Measurements from ENCODE around the gene BANP. TPM values are rescaled to one million over a fixed set of nuclear protein-coding genes. Genes with fewer than 3 reads are reported as not detected.

The BANP gene
- total and polyA plus RNA-seq, 2 donors (not counting 3 experiments of a cell fraction or from before 2014, with no cell fraction given), result 22.4 to 33.8 TPM

GRCh38 chr16:88019821-88020515, 68.7 kb downstream of the BANP start:
- no peak overlapping the region for H3K27ac ChIP-seq (ENCODE audit: insufficient read depth, low read depth, low read length)
- no peaks in the 10 kb centered on the region for H3K9me3 ChIP-seq (replicated peaks; ENCODE audit: control insufficient read depth, insufficient read depth, low read length)
- ChIA-PET POLR2A (interaction anchor here (0.6 kb wide), 1 partner anchor 214 kb away, joined by 4 read pairs; no protein-coding TSS in a partner anchor), CTCF (no interaction called here)
- intact Hi-C loops (cut with micrococcal nuclease), result loop anchor here (5.0 to 10.0 kb wide), 2 partner anchors 63 to 415 kb away; no protein-coding TSS in a partner anchor
- H3K4me3 ChIP-seq (replicated peaks in 1 of 3; ENCODE audit: insufficient read depth in 1 of 3, low read depth in 1 of 3, low read length in 3 of 3), result no peak overlapping the region
- H2AFZ ChIP-seq (ENCODE audit: low read depth, low read length), result no peak overlapping the region
- no peaks in the 10 kb centered on the region for H3K79me2 ChIP-seq (ENCODE audit: control insufficient read depth, insufficient read depth, low read length)
- BruUV-seq (replicated peaks), result no TSS peak
- H3K4me2 ChIP-seq (ENCODE audit: insufficient read depth, low read length), result no peak overlapping the region
- no peak for TF ChIP-seq FOS (IDR thresholded peaks at IDR 0.05; ENCODE audit: borderline replicate concordance, insufficient read depth, low read length)
- TF ChIP-seq MYC (IDR thresholded peaks at IDR 0.05; ENCODE audit: low read depth, low read length), result no peak
- no peak for TF ChIP-seq GATA2 (IDR thresholded peaks at IDR 0.05; ENCODE audit: insufficient read depth, insufficient read length, low read depth, low read length)
- TF ChIP-seq JUN (IDR thresholded peaks at IDR 0.05; ENCODE audit: borderline replicate concordance, insufficient read depth, insufficient read length, low read depth), result no peak
- TF ChIP-seq POLR2A (IDR thresholded peaks at IDR 0.05; ENCODE audit: low read depth, low read length), result no peak
- no peak for TF ChIP-seq EZH2 (IDR thresholded peaks at IDR 0.05; ENCODE audit: borderline replicate concordance, low read depth, low read length, severe bottlenecking)
- TF ChIP-seq CTCF (IDR thresholded peaks at IDR 0.05; ENCODE audit: extremely low read depth in 1 of 2, insufficient read depth in 1 of 2, low read depth in 1 of 2, low read length in 2 of 2), result no peak
- no peak for TF ChIP-seq MAX (IDR thresholded peaks at IDR 0.05; ENCODE audit: insufficient read depth, insufficient read length)
- TF ChIP-seq POLR2AphosphoS5 (IDR thresholded peaks at IDR 0.05; ENCODE audit: insufficient read depth, low read depth, low read length), result no peak
- DNase-seq (ENCODE audit: low read depth, low spot score) (no peak), FAIRE-seq (no peak)
- no peak overlapping the region for H3K9ac ChIP-seq (replicated peaks; ENCODE audit: extremely low read depth, insufficient read depth, low read length)
- no peaks in the 10 kb centered on the region for H4K20me1 ChIP-seq (replicated peaks; ENCODE audit: control insufficient read depth, extremely low read depth, insufficient read depth, low read length)
- H3K9me1 ChIP-seq (replicated peaks; ENCODE audit: control insufficient read depth, extremely low read depth, insufficient read depth, low read length), result no peaks in the 10 kb centered on the region
- H3K36me3 ChIP-seq (ENCODE audit: control insufficient read depth in 2 of 2, extremely low read depth in 1 of 2, insufficient read depth in 2 of 2, low read length in 2 of 2), result no peaks in the 10 kb centered on the region
- dilution Hi-C loops (cut with MboI; ENCODE audit: extremely low pct_ligation_motif_present, low sequenced_read_pairs), result no loop called here
- H3K27me3 ChIP-seq (ENCODE audit: control insufficient read depth in 2 of 2, insufficient read depth in 2 of 2, low read length in 2 of 2), result no peaks in the 10 kb centered on the region
- H3K4me1 ChIP-seq (ENCODE audit: control insufficient read depth, extremely low read depth, insufficient read depth, low read length), result peaks cover 5% of the 10 kb centered on the region

All from endothelial cell of umbilical vein (primary cell).